HepG2 (cell line): Measurements from ENCODE around the gene CHP1. TPM values are rescaled to one million over a fixed set of nuclear protein-coding genes. Genes with fewer than 3 reads are reported as not detected.

Experiments
- CC2D1A ChIP-seq: sonication (generic); formaldehyde crosslinking; IDR thresholded peaks from 2 replicates; pipeline ENCODE4 v1.8.1; 2023; ENCODE audit warnings: mild to moderate bottlenecking, missing genetic modification reagents
- DNMT1 ChIP-seq: sonication (generic); formaldehyde crosslinking; IDR thresholded peaks from 2 replicates; pipeline ENCODE4 v1.5.1; 2020; ENCODE audit warnings: mild to moderate bottlenecking, missing genetic modification reagents
- DPF2 ChIP-seq: sonication (generic); formaldehyde crosslinking; IDR thresholded peaks from 2 replicates; pipeline ENCODE4 v1.4.0; 2020; ENCODE audit warnings: mild to moderate bottlenecking, low read depth, missing genetic modification reagents, borderline replicate concordance
- ELK4 ChIP-seq: sonication (generic); formaldehyde crosslinking; IDR thresholded peaks from 2 replicates; pipeline ENCODE4 v1.9.0; 2021; ENCODE audit warnings: missing genetic modification reagents, borderline replicate concordance
- EZH2 ChIP-seq: conservative IDR thresholded peaks from 2 replicates; pipeline ENCODE4 v1.6.1; 2012; ENCODE audit warnings: mild to moderate bottlenecking, low read depth, low read length, moderate library complexity
- HNRNPK ChIP-seq: fragments of 200-400 bp; formaldehyde crosslinking; IDR thresholded peaks from 2 replicates; pipeline ENCODE4 v1.6.1; 2018; ENCODE audit warnings: low read length, low read depth, moderate library complexity, mild to moderate bottlenecking; ENCODE audit not compliant: poor library complexity, severe bottlenecking
- IRX3 ChIP-seq: sonication (generic); formaldehyde crosslinking; IDR thresholded peaks from 2 replicates; pipeline ENCODE4 v1.8.1; 2023; ENCODE audit warnings: mild to moderate bottlenecking, low read depth, missing genetic modification reagents, borderline replicate concordance
- KLF13 ChIP-seq: sonication (generic); formaldehyde crosslinking; IDR thresholded peaks from 2 replicates; pipeline ENCODE4 v1.4.0; 2020; ENCODE audit warnings: mild to moderate bottlenecking, missing genetic modification reagents
- MTA1 ChIP-seq: sonication (generic); formaldehyde crosslinking; IDR thresholded peaks from 2 replicates; pipeline ENCODE4 v1.4.0; 2020; ENCODE audit warnings: missing genetic modification reagents, mild to moderate bottlenecking, borderline replicate concordance
- NFIC ChIP-seq: IDR thresholded peaks from 2 replicates; pipeline ENCODE4 v1.6.1; 2012; ENCODE audit warnings: mild to moderate bottlenecking, low read length, inconsistent platforms
- NPAS2 ChIP-seq: sonication (generic); formaldehyde crosslinking; IDR thresholded peaks from 2 replicates; pipeline ENCODE4 v1.8.0; 2022; ENCODE audit warnings: mild to moderate bottlenecking, missing genetic modification reagents, borderline replicate concordance
- NR2F1 ChIP-seq, 2 experiments: fragments of 450-650 bp in 1 of 2; formaldehyde crosslinking in 1 of 2; IDR thresholded peaks; 2 replicates each; pipeline versions ENCODE4 v1.5.0 to v1.6.1; 2016 to 2020; ENCODE audit warnings: mild to moderate bottlenecking in 1 of 2, missing compliant biosample characterization in 1 of 2, missing genetic modification reagents in 1 of 2, moderate library complexity in 1 of 2
- REL ChIP-seq: sonication (generic); formaldehyde crosslinking; conservative IDR thresholded peaks from 2 replicates; pipeline ENCODE4 v1.8.0; 2022; ENCODE audit warnings: mild to moderate bottlenecking, missing genetic modification reagents, moderate library complexity
- SOX13 ChIP-seq, 3 experiments: fragments of 450-650 bp in 1 of 3; sonication (generic) in 1 of 3; formaldehyde crosslinking in 1 of 3; IDR thresholded peaks in 2 of 3; conservative IDR thresholded peaks in 1 of 3; 2 replicates each; pipeline versions ENCODE4 v1.5.0 to v1.6.1; 2016 to 2020; ENCODE audit warnings: antibody characterized with exemption in 1 of 3, mild to moderate bottlenecking in 1 of 3, missing compliant biosample characterization in 1 of 3, missing genetic modification reagents in 1 of 3, moderate library complexity in 1 of 3
- XBP1 ChIP-seq: sonication (generic); formaldehyde crosslinking; IDR thresholded peaks from 2 replicates; pipeline ENCODE4 v1.5.0; 2020; ENCODE audit warnings: missing genetic modification reagents
- ZBTB39 ChIP-seq: sonication (generic); formaldehyde crosslinking; IDR thresholded peaks from 2 replicates; pipeline ENCODE4 v1.5.0; 2020; ENCODE audit warnings: missing genetic modification reagents
- ZNF260 ChIP-seq: sonication (generic); formaldehyde crosslinking; IDR thresholded peaks from 2 replicates; pipeline ENCODE4 v1.4.0; 2020; ENCODE audit warnings: missing genetic modification reagents, low read depth, mild to moderate bottlenecking, borderline replicate concordance
- ZNF333 ChIP-seq: sonication (generic); formaldehyde crosslinking; IDR thresholded peaks from 2 replicates; pipeline ENCODE4 v1.4.0; 2020; ENCODE audit warnings: mild to moderate bottlenecking, missing genetic modification reagents, borderline replicate concordance
- ZNF362 ChIP-seq: sonication (generic); formaldehyde crosslinking; IDR thresholded peaks from 2 replicates; pipeline ENCODE4 v1.4.0; 2020; ENCODE audit warnings: missing genetic modification reagents, mild to moderate bottlenecking, borderline replicate concordance
- ZNF672 ChIP-seq: sonication (generic); formaldehyde crosslinking; IDR thresholded peaks from 2 replicates; pipeline ENCODE4 v1.8.1; 2022; ENCODE audit warnings: missing genetic modification reagents
- ZNF737 ChIP-seq: sonication (generic); formaldehyde crosslinking; IDR thresholded peaks from 2 replicates; pipeline ENCODE4 v1.5.0; 2020; ENCODE audit warnings: missing genetic modification reagents, mild to moderate bottlenecking, borderline replicate concordance
- ZNF746 ChIP-seq: sonication (generic); formaldehyde crosslinking; IDR thresholded peaks from 2 replicates; pipeline ENCODE4 v1.8.0; 2022; ENCODE audit warnings: mild to moderate bottlenecking, missing genetic modification reagents
- ZNF747 ChIP-seq: sonication (generic); formaldehyde crosslinking; IDR thresholded peaks from 2 replicates; pipeline ENCODE4 v1.8.1; 2023; ENCODE audit warnings: missing genetic modification reagents, mild to moderate bottlenecking, borderline replicate concordance
- ZNF816 ChIP-seq: sonication (generic); formaldehyde crosslinking; IDR thresholded peaks from 2 replicates; pipeline ENCODE4 v1.8.0; 2022; ENCODE audit warnings: missing genetic modification reagents, mild to moderate bottlenecking, borderline replicate concordance
- ZNF850 ChIP-seq: sonication (generic); formaldehyde crosslinking; conservative IDR thresholded peaks from 2 replicates; pipeline ENCODE4 v1.9.0; 2021; ENCODE audit warnings: mild to moderate bottlenecking, missing genetic modification reagents
- polyA plus RNA-seq, 8 experiments: library from polyadenylated mRNA; depleted of rRNA in 3 of 8; stranded (reverse) in 7 of 8; unstranded in 1 of 8; fragments of >200 nt; fragmentation: Illumina TruSeq in 4 of 8; extraction: Trizol in 4 of 8; gene quantifications; 2 replicates each; pipeline versions ENCODE4 v1.2.1 to v1.2.3, GENCODE V29; 2011 to 2016; ENCODE audit warnings: low read depth in 4 of 8, missing spikeins in 1 of 8, mixed read lengths in 1 of 8; ENCODE audit not compliant: insufficient read depth in 1 of 8
- total RNA-seq, 5 experiments: library from RNA; depleted of rRNA; stranded (reverse); fragments of >200 nt; fragmentation: Illumina TruSeq; extraction: Trizol; gene quantifications; 2 replicates each; pipeline ENCODE4 v1.2.3, GENCODE V29; 2016; ENCODE audit warnings: low read depth in 1 of 5

CHP1 gene
- total and polyA plus RNA-seq, 2 of the 13 experiments (the other 11 are each of a cell fraction or from before 2014, with no cell fraction given): 49.6 to 76.4 TPM

GRCh38 chr15:41259546-41260189, 28.6 kb downstream of the CHP1 start (continued):
- TF ChIP-seq NR2F1 (CRISPR knock-in tag; IDR thresholded peaks at IDR 0.05): peak; percentile 95
- no peak for TF ChIP-seq DNMT1
- TF ChIP-seq ZNF737 (CRISPR knock-in tag): no peak
- TF ChIP-seq ZNF746 (CRISPR knock-in tag): peak; percentile 60; the same call in 1 of the 2 replicates
- TF ChIP-seq ZNF260 (CRISPR knock-in tag): no peak
- peak; percentile 51; the same call in 1 of the 2 replicates for TF ChIP-seq ZNF816 (CRISPR knock-in tag)
- peak; percentile 90 for TF ChIP-seq ZNF362 (CRISPR knock-in tag)
- no peak for TF ChIP-seq NPAS2
- peak; percentile 63; the same call in 1 of the 2 replicates for TF ChIP-seq ZNF747
- no peak for TF ChIP-seq REL (CRISPR knock-in tag)
- no peak for TF ChIP-seq HNRNPK
- peak; percentile 69; the same call in 1 of the 2 replicates for TF ChIP-seq SOX13 (IDR thresholded peaks at IDR 0.05)
- peak in 1 of 2 experiments; percentile 87; a peak in 2 of 4 replicates for TF ChIP-seq SOX13 (CRISPR knock-in tag; conservative IDR thresholded peaks at IDR 0.05 in 1 of 2, IDR thresholded peaks at IDR 0.05 in 1 of 2)
- TF ChIP-seq ZBTB39: 0 out of 2 replicates have a peak, but pooled peaks have one; percentile 44
- no peak for TF ChIP-seq KLF13 (CRISPR knock-in tag)
- no peak for TF ChIP-seq ZNF850 (CRISPR knock-in tag)
- no peak for TF ChIP-seq ZNF672
- no peak for TF ChIP-seq EZH2
- peak; percentile 96; the same call in 1 of the 2 replicates for TF ChIP-seq MTA1 (CRISPR knock-in tag)
- no peak for TF ChIP-seq CC2D1A
- TF ChIP-seq ELK4 (CRISPR knock-in tag): no peak
- no peak for TF ChIP-seq ZNF333 (CRISPR knock-in tag)
- TF ChIP-seq DPF2 (CRISPR knock-in tag): peak; percentile 86
- TF ChIP-seq NFIC: peak; percentile 19; the same call in 1 of the 2 replicates
- TF ChIP-seq IRX3: no peak
- no peak for TF ChIP-seq XBP1 (CRISPR knock-in tag)
